IMR-90 (cell line): ENCODE measurements around the gene GPHA2. TPM values are rescaled to one million over a fixed set of nuclear protein-coding genes. Genes with fewer than 3 reads are reported as not detected.

Experiments used
- ATAC-seq: fragments of 200-7000 bp; cut with Tn5 transposase; 2 replicates; pipeline ENCODE4 v1.9.1; 2020; ENCODE audit warnings: low read depth, mild to moderate bottlenecking, moderate library complexity
- BruUV-seq: library from RNA; stranded (reverse); fragments of 400-500 nt; replicated peaks from 2 replicates; lab custom pipeline; 2021; lab: Mats Ljungman, UMichigan
- CTCF ChIA-PET: fragments of 300-600 bp; formaldehyde crosslinking; extraction: SDS; loops from one replicate; lab custom pipeline; 2021; ENCODE audit warnings: antibody characterized with exemption; lab: Yijun Ruan, JAX
- POLR2A ChIA-PET: fragments of 300-600 bp; sonication (Branson Sonifier 250); formaldehyde crosslinking; loops from one replicate; lab custom pipeline; 2022; ENCODE audit warnings: antibody characterized with exemption; ENCODE audit not compliant: unreplicated experiment; lab: Charles Lee
- DNase-seq: peaks from one replicate; pipeline ENCODE4 v3.0.0; 2013
- H2AFZ ChIP-seq: replicated peaks from 2 replicates; pipeline ENCODE3; 2013; ENCODE audit warnings: low read length, mild to moderate bottlenecking; ENCODE audit not compliant: poor library complexity
- H2AK5ac ChIP-seq: 2 replicates; pipeline ENCODE4 v1.6.1; 2013; ENCODE audit warnings: low read depth, low read length, inconsistent platforms
- H2AK9ac ChIP-seq: replicated peaks from 2 replicates; pipeline ENCODE3; 2013; ENCODE audit warnings: mild to moderate bottlenecking, low read depth, low read length, moderate library complexity; ENCODE audit not compliant: poor library complexity
- H2BK120ac ChIP-seq: 2 replicates; pipeline ENCODE4 v1.6.1; 2013; ENCODE audit warnings: low read depth, low read length, inconsistent platforms
- H2BK15ac ChIP-seq: 3 replicates; pipeline ENCODE4 v1.6.1; 2013; ENCODE audit warnings: low read depth, low read length, inconsistent platforms
- H2BK20ac ChIP-seq: 2 replicates; pipeline ENCODE4 v1.6.1; 2013; ENCODE audit warnings: low read depth, mild to moderate bottlenecking, inconsistent platforms, low read length, moderate library complexity
- H2BK5ac ChIP-seq: 2 replicates; pipeline ENCODE4 v1.6.1; 2013; ENCODE audit warnings: mild to moderate bottlenecking, low read depth, low read length, inconsistent platforms; ENCODE audit not compliant: poor library complexity, severe bottlenecking
- H3K14ac ChIP-seq: replicated peaks from 2 replicates; pipeline ENCODE4 v1.6.1; 2013; ENCODE audit warnings: low read depth, low read length, inconsistent platforms
- H3K18ac ChIP-seq: 2 replicates; pipeline ENCODE4 v1.6.1; 2013; ENCODE audit warnings: low read depth, low read length, control low read depth
- H3K23ac ChIP-seq: 2 replicates; pipeline ENCODE4 v1.6.1; 2013; ENCODE audit warnings: low read depth, low read length, inconsistent platforms
- H3K27ac ChIP-seq: 2 replicates; pipeline ENCODE4 v1.5.1; 2013; ENCODE audit warnings: mild to moderate bottlenecking, control low read depth, low read length; ENCODE audit not compliant: insufficient read depth
- H3K27me3 ChIP-seq: 2 replicates; pipeline ENCODE4 v1.6.1; 2013; ENCODE audit warnings: low read length; ENCODE audit not compliant: control insufficient read depth, insufficient read depth
- H3K36me3 ChIP-seq: 2 replicates; pipeline ENCODE4 v1.6.1; 2013; ENCODE audit warnings: low read length, mixed read lengths; ENCODE audit not compliant: control insufficient read depth, insufficient read depth
- H3K4ac ChIP-seq: 2 replicates; pipeline ENCODE4 v1.6.1; 2013; ENCODE audit warnings: low read depth, low read length, inconsistent platforms
- H3K4me1 ChIP-seq: 2 replicates; pipeline ENCODE4 v1.6.1; 2013; ENCODE audit warnings: low read length, mixed read lengths; ENCODE audit not compliant: control insufficient read depth, insufficient read depth
- H3K4me2 ChIP-seq: 2 replicates; pipeline ENCODE4 v1.6.1; 2013; ENCODE audit warnings: low read depth, mild to moderate bottlenecking, control low read depth, low read length, moderate library complexity
- H3K4me3 ChIP-seq: 2 replicates; pipeline ENCODE4 v1.5.1; 2013; ENCODE audit warnings: low read depth, mild to moderate bottlenecking, control low read depth, low read length, moderate library complexity; ENCODE audit not compliant: insufficient read depth
- H3K56ac ChIP-seq: 2 replicates; pipeline ENCODE4 v1.6.1; 2013; ENCODE audit warnings: low read length, inconsistent platforms; ENCODE audit not compliant: insufficient read depth; ENCODE audit errors: extremely low read depth
- H3K79me1 ChIP-seq, 2 experiments: 2 replicates each; pipeline ENCODE4 v1.6.1; 2013; ENCODE audit warnings: low read length in 2 of 2, inconsistent platforms in 1 of 2, low read depth in 1 of 2
- H3K9ac ChIP-seq: 2 replicates; pipeline ENCODE4 v1.6.1; 2013; ENCODE audit warnings: low read depth, low read length, control low read depth
- H3K9me1 ChIP-seq: 2 replicates; pipeline ENCODE4 v1.6.1; 2013; ENCODE audit warnings: low read length, inconsistent platforms; ENCODE audit not compliant: insufficient read depth
- H3K9me3 ChIP-seq: 2 replicates; pipeline ENCODE4 v1.6.1; 2013; ENCODE audit warnings: low read length; ENCODE audit not compliant: control insufficient read depth, insufficient read depth
- H4K20me1 ChIP-seq: 2 replicates; pipeline ENCODE4 v1.6.1; 2013; ENCODE audit warnings: low read length, inconsistent platforms; ENCODE audit not compliant: insufficient read depth
- H4K5ac ChIP-seq: 2 replicates; pipeline ENCODE4 v1.6.1; 2013; ENCODE audit warnings: mild to moderate bottlenecking, low read depth, low read length, control low read depth
- H4K8ac ChIP-seq, 2 experiments: 2 replicates each; pipeline ENCODE4 v1.6.1; 2013; ENCODE audit warnings: low read depth in 2 of 2, low read length in 2 of 2, control low read depth in 1 of 2, inconsistent platforms in 1 of 2
- H4K91ac ChIP-seq: 2 replicates; pipeline ENCODE4 v1.6.1; 2013; ENCODE audit warnings: low read depth, low read length, inconsistent platforms; ENCODE audit not compliant: insufficient read depth
- CHD1 ChIP-seq: IDR thresholded peaks from 2 replicates; pipeline ENCODE4 v1.6.1; 2012; ENCODE audit warnings: low read depth, low read length, improper control_type of control experiment
- MAFK ChIP-seq: IDR thresholded peaks from 2 replicates; pipeline ENCODE4 v1.6.1; 2012; ENCODE audit warnings: low read depth, low read length, improper control_type of control experiment
- MAZ ChIP-seq: IDR thresholded peaks from 2 replicates; pipeline ENCODE4 v1.6.1; 2012; ENCODE audit warnings: low read depth, mild to moderate bottlenecking, low read length, improper control_type of control experiment, moderate library complexity, borderline replicate concordance
- WGBS, 2 experiments: methylation state at CpG; one replicate each; pipeline versions ENCODE4 v1.1.5 to v1.1.7; 2013; ENCODE audit warnings: missing lambda C conversion rate in 2 of 2; ENCODE audit not compliant: insufficient read length in 1 of 2; ENCODE audit errors: extremely low coverage in 2 of 2; 5-methylcytosine and 5-hydroxymethylcytosine counted together
- dilution Hi-C: fragments of 300-500 bp; cut with HindIII; formaldehyde crosslinking; loops from one replicate; pipeline ENCODE4 v1.14.3; 2018; ENCODE audit warnings: low sequenced_read_pairs; ENCODE audit not compliant: unreplicated experiment
- in situ Hi-C: fragments of 300-500 bp; cut with MboI; formaldehyde crosslinking; loops from 3 replicates; pipeline ENCODE4 v1.14.3; 2019; ENCODE audit warnings: low sequenced_read_pairs, inconsistent platforms, mixed read lengths
- intact Hi-C: fragments of 100-400 bp; cut with micrococcal nuclease; formaldehyde crosslinking; loops from 2 replicates; pipeline ENCODE4 v1.10.0; 2022
- polyA plus RNA-seq, 3 experiments: library from polyadenylated mRNA; depleted of rRNA; stranded (reverse); fragments of >200 nt; gene quantifications; 2 replicates each; pipeline ENCODE4 v1.2.3, GENCODE V29; 2012; ENCODE audit warnings: low replicate concordance in 1 of 3
- total RNA-seq: library from RNA; depleted of rRNA; stranded (reverse); fragments of >200 nt; gene quantifications from 2 replicates; pipeline ENCODE4 v1.2.3, GENCODE V29; 2012
- TF ChIP-seq, protein P1 (sequence below): fragments of 150-350 bp; IDR thresholded peaks from 2 replicates; pipeline ENCODE4 v1.6.1; 2017; ENCODE audit warnings: mild to moderate bottlenecking, antibody characterized with exemption, low read length, low read depth

GPHA2 gene
- total and polyA plus RNA-seq, 2 of the 4 experiments (the other 2 are of a cell fraction): not detected

DNA sequence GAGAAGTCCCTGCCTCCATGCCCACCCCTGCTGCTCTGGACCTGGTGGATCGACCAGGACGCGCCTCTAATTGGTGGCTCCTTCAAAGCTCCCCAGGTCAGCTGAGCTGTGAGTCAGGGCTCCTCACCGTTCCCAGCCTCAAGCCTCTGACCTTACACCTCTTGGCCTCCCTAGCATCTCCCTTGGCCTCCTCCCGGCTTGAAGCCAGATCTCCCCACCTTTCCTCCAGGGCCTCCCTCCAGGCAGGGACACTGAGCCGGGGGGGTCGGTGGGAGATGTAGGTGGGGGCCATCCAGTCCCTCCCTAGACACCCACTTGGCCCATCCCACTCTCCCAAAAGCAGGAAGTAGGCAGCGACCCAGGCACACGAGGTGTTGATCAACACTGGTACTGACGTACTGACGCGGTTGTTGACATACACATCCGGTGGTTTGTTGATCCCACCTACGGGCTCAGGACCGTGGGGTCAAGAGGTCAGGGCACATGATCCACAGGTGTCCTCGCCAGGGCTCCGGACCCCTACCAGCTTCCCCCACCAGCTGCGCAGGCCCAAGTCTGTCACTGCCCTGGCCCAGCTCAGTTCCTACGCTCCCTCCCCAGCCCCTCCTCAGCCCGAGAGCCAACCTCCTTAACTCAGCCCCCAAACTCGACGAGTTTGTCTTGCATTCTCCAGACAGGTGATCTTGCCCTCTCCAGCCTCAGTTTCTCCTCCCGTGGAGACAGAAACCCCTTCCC is 19.5 kb downstream of the GPHA2 start:
- peaks cover 20% of the 10 kb centered on the region for H3K36me3 ChIP-seq
- ChIA-PET CTCF (no interaction called here), POLR2A (no interaction called here)
- peak overlapping the region; percentile 84 for H3K23ac ChIP-seq
- H3K4me1 ChIP-seq: peaks cover 7% of the 10 kb centered on the region
- 2% methylated on average over 11 of the region's 23 CpGs; no CpG with 5 or more reads in 1 of the 2 experiments for WGBS, 2 experiments
- H3K9me3 ChIP-seq: no peaks in the 10 kb centered on the region
- H2BK15ac ChIP-seq: no peak overlapping the region
- H3K79me1 ChIP-seq: peaks cover 7 to 26% of the 10 kb centered on the region in 2 experiments
- H2AK5ac ChIP-seq: peak overlapping the region; percentile 52
- H3K56ac ChIP-seq: peak overlapping the region; percentile 70; the same call in 1 of the 2 replicates
- peak; percentile 33 for DNase-seq
- H3K18ac ChIP-seq: no peak overlapping the region
- in situ Hi-C loops: no loop called here
- H2AFZ ChIP-seq: peak overlapping the region; percentile 91
- BruUV-seq: no TSS peak
- peak overlapping the region; percentile 97 for H2AK9ac ChIP-seq
- H4K20me1 ChIP-seq: no peaks in the 10 kb centered on the region; the same call in 1 of the 2 replicates
- H3K4me2 ChIP-seq: peak overlapping the region; percentile 80
- H3K14ac ChIP-seq: peak overlapping the region; percentile 92
- peak overlapping the region; percentile 1; the same call in 1 of the 2 replicates for H4K91ac ChIP-seq
- intact Hi-C loops: loop anchor here (2.0 to 5.0 kb wide), 2 partner anchors 61 to 181 kb away; partner anchors contain the start of gene VPS51
- H2BK120ac ChIP-seq: peak overlapping the region; percentile 10; the same call in 1 of the 2 replicates
- TF ChIP-seq CHD1 (no peak), MAFK (no peak), MAZ (peak; percentile 38; the same call in 1 of the 2 replicates)
- TF ChIP-seq, protein P1, sequence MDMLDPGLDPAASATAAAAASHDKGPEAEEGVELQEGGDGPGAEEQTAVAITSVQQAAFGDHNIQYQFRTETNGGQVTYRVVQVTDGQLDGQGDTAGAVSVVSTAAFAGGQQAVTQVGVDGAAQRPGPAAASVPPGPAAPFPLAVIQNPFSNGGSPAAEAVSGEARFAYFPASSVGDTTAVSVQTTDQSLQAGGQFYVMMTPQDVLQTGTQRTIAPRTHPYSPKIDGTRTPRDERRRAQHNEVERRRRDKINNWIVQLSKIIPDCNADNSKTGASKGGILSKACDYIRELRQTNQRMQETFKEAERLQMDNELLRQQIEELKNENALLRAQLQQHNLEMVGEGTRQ: peak; percentile 44; the same call in 1 of the 2 replicates
- H4K5ac ChIP-seq: 0 out of 2 replicates have a peak overlapping the region, but pooled peaks have one; percentile 10
- peak overlapping the region; percentile 78 for H3K4me3 ChIP-seq
- H3K9me1 ChIP-seq: no peaks in the 10 kb centered on the region
- peak overlapping the region; percentile 28 to 93; a peak in 1 of 4 replicates for H4K8ac ChIP-seq
- ATAC-seq: peak; percentile 2; the same call in 1 of the 2 replicates
- dilution Hi-C loops: no loop called here
- peak overlapping the region; percentile 89 for H3K4ac ChIP-seq
- peak overlapping the region; percentile 69 for H3K27ac ChIP-seq
- peak overlapping the region; percentile 82 for H3K9ac ChIP-seq
- no peak overlapping the region for H2BK20ac ChIP-seq
- H3K27me3 ChIP-seq: no peaks in the 10 kb centered on the region
- peak overlapping the region; percentile 51 for H2BK5ac ChIP-seq
